WTC11 (cell line): ENCODE measurements around the gene ZNF561. TPM values are rescaled to one million over a fixed set of nuclear protein-coding genes. Genes with fewer than 3 reads are reported as not detected.

Experiments
- ATAC-seq: fragments of 200-7000 bp; cut with Tn5 transposase; 2 replicates; pipeline ENCODE4 v1.10.0; 2021; ENCODE audit warnings: mild to moderate bottlenecking, moderate library complexity
- CTCF ChIA-PET: fragments of 300-600 bp; sonication (Branson Sonifier 250); formaldehyde crosslinking; loops from one replicate; lab custom pipeline; 2021; ENCODE audit warnings: antibody characterized with exemption; lab: Charles Lee
- POLR2A ChIA-PET: fragments of 350-600 bp; sonication (Branson Sonifier 250); formaldehyde crosslinking; loops from one replicate; lab custom pipeline; 2021; ENCODE audit warnings: antibody characterized with exemption; lab: Charles Lee
- DNase-seq: peaks from one replicate; pipeline ENCODE4 v3.0.0; 2021; ENCODE audit warnings: low spot score
- H3K27ac Mint-ChIP-seq: 2 replicates; pipeline ENCODE4 v1.8.0; 2021; ENCODE audit warnings: mixed read lengths
- H3K27me3 Mint-ChIP-seq: 2 replicates; pipeline ENCODE4 v1.8.0; 2021; ENCODE audit warnings: low read depth, mild to moderate bottlenecking, moderate library complexity, mixed read lengths
- H3K36me3 Mint-ChIP-seq: 2 replicates; pipeline ENCODE4 v1.8.0; 2021; ENCODE audit warnings: mixed read lengths
- H3K4me1 Mint-ChIP-seq: 2 replicates; pipeline ENCODE4 v1.8.0; 2022; ENCODE audit warnings: mixed read lengths
- H3K4me3 Mint-ChIP-seq: 2 replicates; pipeline ENCODE4 v1.8.0; 2021; ENCODE audit warnings: mild to moderate bottlenecking, moderate library complexity, mixed read lengths
- H3K9me3 Mint-ChIP-seq: 2 replicates; pipeline ENCODE4 v1.8.0; 2021; ENCODE audit warnings: mixed read lengths
- AR ChIP-seq: fragments of 250-450 bp; sonication (Bioruptor Pico); IDR thresholded peaks from 2 replicates; pipeline ENCODE4 v1.9.0; 2021; ENCODE audit warnings: mild to moderate bottlenecking
- ARID4B ChIP-seq: sonication (generic); formaldehyde crosslinking; IDR thresholded peaks from 2 replicates; pipeline ENCODE4 v1.8.0; 2023; ENCODE audit warnings: missing genetic modification reagents, mild to moderate bottlenecking, borderline replicate concordance
- ESRRA ChIP-seq: sonication (generic); formaldehyde crosslinking; IDR thresholded peaks from 2 replicates; pipeline ENCODE4 v1.8.1; 2022; ENCODE audit warnings: mild to moderate bottlenecking, missing genetic modification reagents, borderline replicate concordance
- GABPB1 ChIP-seq: sonication (generic); formaldehyde crosslinking; IDR thresholded peaks from 2 replicates; pipeline ENCODE4 v1.8.1; 2023; ENCODE audit warnings: mild to moderate bottlenecking, missing genetic modification reagents
- GTF2I ChIP-seq: fragments of 250-450 bp; sonication (Bioruptor Pico); conservative IDR thresholded peaks from 2 replicates; pipeline ENCODE4 v1.4.0; 2021; ENCODE audit warnings: mild to moderate bottlenecking
- JAZF1 ChIP-seq: fragments of 250-450 bp; sonication (Bioruptor Pico); IDR thresholded peaks from 2 replicates; pipeline ENCODE4 v1.9.0; 2021; ENCODE audit warnings: moderate library complexity, mild to moderate bottlenecking, inconsistent platforms
- JUN ChIP-seq: sonication (generic); formaldehyde crosslinking; IDR thresholded peaks from 2 replicates; pipeline ENCODE4 v1.8.0; 2023; ENCODE audit warnings: mild to moderate bottlenecking, missing genetic modification reagents
- KAT7 ChIP-seq: sonication (generic); formaldehyde crosslinking; IDR thresholded peaks from 2 replicates; pipeline ENCODE4 v1.8.1; 2023; ENCODE audit warnings: missing genetic modification reagents, mild to moderate bottlenecking, borderline replicate concordance
- MLX ChIP-seq: sonication (generic); formaldehyde crosslinking; IDR thresholded peaks from 2 replicates; pipeline ENCODE4 v1.8.1; 2023; ENCODE audit warnings: mild to moderate bottlenecking, missing genetic modification reagents, moderate library complexity
- MXD4 ChIP-seq: fragments of 250-450 bp; sonication (Bioruptor Pico); IDR thresholded peaks from 2 replicates; pipeline ENCODE4 v1.8.0; 2021; ENCODE audit warnings: mild to moderate bottlenecking, moderate library complexity, borderline replicate concordance
- NFATC4 ChIP-seq: fragments of 250-450 bp; sonication (Bioruptor Pico); IDR thresholded peaks from 2 replicates; pipeline ENCODE4 v1.9.0; 2021; ENCODE audit warnings: mild to moderate bottlenecking
- NR1H2 ChIP-seq: sonication (generic); formaldehyde crosslinking; IDR thresholded peaks from 2 replicates; pipeline ENCODE4 v1.9.0; 2021; ENCODE audit warnings: mild to moderate bottlenecking, moderate library complexity, missing genetic modification reagents
- PRRX2 ChIP-seq: fragments of 250-450 bp; sonication (Bioruptor Pico); IDR thresholded peaks from 2 replicates; pipeline ENCODE4 v1.8.0; 2021; ENCODE audit warnings: mild to moderate bottlenecking
- SOX15 ChIP-seq: fragments of 250-450 bp; sonication (Bioruptor Pico); IDR thresholded peaks from 2 replicates; pipeline ENCODE4 v1.9.0; 2021; ENCODE audit warnings: mild to moderate bottlenecking
- SP1 ChIP-seq: sonication (generic); formaldehyde crosslinking; conservative IDR thresholded peaks from 2 replicates; pipeline ENCODE4 v1.8.1; 2022; ENCODE audit warnings: missing genetic modification reagents
- TEAD1 ChIP-seq: sonication (generic); formaldehyde crosslinking; IDR thresholded peaks from 2 replicates; pipeline ENCODE4 v1.8.0; 2022; ENCODE audit warnings: mild to moderate bottlenecking, missing genetic modification reagents
- USF1 ChIP-seq: sonication (generic); formaldehyde crosslinking; IDR thresholded peaks from 2 replicates; pipeline ENCODE4 v1.8.0; 2022; ENCODE audit warnings: mild to moderate bottlenecking, missing genetic modification reagents
- USF2 ChIP-seq: sonication (generic); formaldehyde crosslinking; IDR thresholded peaks from 2 replicates; pipeline ENCODE4 v1.8.1; 2023; ENCODE audit warnings: mild to moderate bottlenecking, missing genetic modification reagents, moderate library complexity
- ZNF219 ChIP-seq: sonication (generic); formaldehyde crosslinking; IDR thresholded peaks from 2 replicates; pipeline ENCODE4 v1.8.0; 2023; ENCODE audit warnings: missing genetic modification reagents, mild to moderate bottlenecking, borderline replicate concordance
- ZNF232 ChIP-seq: sonication (generic); formaldehyde crosslinking; IDR thresholded peaks from 2 replicates; pipeline ENCODE4 v1.8.0; 2022; ENCODE audit warnings: mild to moderate bottlenecking, missing genetic modification reagents
- ZNF416 ChIP-seq: fragments of 250-450 bp; sonication (Bioruptor Pico); IDR thresholded peaks from 2 replicates; pipeline ENCODE4 v1.9.0; 2021; ENCODE audit warnings: mild to moderate bottlenecking, inconsistent platforms
- ZSCAN18 ChIP-seq: fragments of 250-450 bp; sonication (Bioruptor Pico); IDR thresholded peaks from 2 replicates; pipeline ENCODE4 v2.1.2; 2022; ENCODE audit warnings: mild to moderate bottlenecking, moderate library complexity
- total RNA-seq: library from RNA; stranded (reverse); gene quantifications from 3 replicates; pipeline ENCODE4 v1.2.3, GENCODE V29; 2021

The ZNF561 gene
- total RNA-seq, 1 experiment from 2014 or later, result 67.9 TPM

- TF ChIP-seq ARID4B (CRISPR knock-in tag) (no peak), ESRRA (CRISPR knock-in tag) (no peak)
- TF ChIP-seq, all 79 proteins: peak for 0
These were observed 6.8 kb upstream of the ZNF561 start (continued) for GRCh38 chr19:9627856-9628255.

GRCh38 chr19:9622531-9622930, 1.5 kb upstream of the ZNF561 start:
- CTCF ChIA-PET, result interaction anchor here (1.0 kb wide), 1 partner anchor 168 kb away, joined by 8 read pairs; no protein-coding TSS in a partner anchor
- peaks cover 29% of the 10 kb centered on the region for H3K4me1 Mint-ChIP-seq
- POLR2A ChIA-PET, result interaction anchor here (1.5 kb wide), 1 partner anchor 36 kb away, joined by 3 read pairs; no protein-coding TSS in a partner anchor
- ATAC-seq, result no peak
- no peak for TF ChIP-seq SP1 (CRISPR knock-in tag)
- no peak for DNase-seq
- H3K27me3 Mint-ChIP-seq, result no peaks in the 10 kb centered on the region
- no peaks in the 10 kb centered on the region for H3K9me3 Mint-ChIP-seq
- peak overlapping the region; percentile 58 for H3K4me3 Mint-ChIP-seq
- peaks cover 19% of the 10 kb centered on the region for H3K36me3 Mint-ChIP-seq
- peak overlapping the region; percentile 67 for H3K27ac Mint-ChIP-seq

GRCh38 chr19:9620842-9621155, 233 bp downstream of the ZNF561 start:
- POLR2A ChIA-PET, result interaction anchor here (1.5 kb wide), 1 partner anchor 34 kb away, joined by 3 read pairs; no protein-coding TSS in a partner anchor
- no peak for ATAC-seq

More at GRCh38 chr19:9620842-9621155, 233 bp downstream of the ZNF561 start:
- Mint-ChIP-seq H3K36me3 (peaks cover 30% of the 10 kb centered on the region), H3K9me3 (no peaks in the 10 kb centered on the region), H3K27me3 (no peaks in the 10 kb centered on the region), H3K4me3 (peak overlapping the region; percentile 94), H3K27ac (peak overlapping the region; percentile 100), H3K4me1 (peaks cover 23% of the 10 kb centered on the region)
- no peak for DNase-seq
- no peak for TF ChIP-seq MLX (CRISPR knock-in tag)
- no peak for TF ChIP-seq JUN (CRISPR knock-in tag)
- TF ChIP-seq SOX15 (CRISPR knock-in tag), result no peak
- TF ChIP-seq AR, result no peak
- no peak for TF ChIP-seq NFATC4 (CRISPR knock-in tag)
- TF ChIP-seq USF1, result no peak
- no peak for TF ChIP-seq JAZF1
- TF ChIP-seq USF2 (CRISPR knock-in tag), result no peak
- TF ChIP-seq ZNF416 (CRISPR knock-in tag), result no peak
- TF ChIP-seq TEAD1, result no peak
- no peak for TF ChIP-seq ZSCAN18 (CRISPR knock-in tag)
- no peak for TF ChIP-seq KAT7 (CRISPR knock-in tag)
- no peak for TF ChIP-seq MXD4 (CRISPR knock-in tag)
- TF ChIP-seq ZNF219 (CRISPR knock-in tag), result no peak
- no peak for TF ChIP-seq GABPB1 (CRISPR knock-in tag)
- TF ChIP-seq PRRX2 (CRISPR knock-in tag), result no peak
- no peak for TF ChIP-seq ESRRA (CRISPR knock-in tag)
- no peak for TF ChIP-seq NR1H2 (CRISPR knock-in tag)
- no peak for TF ChIP-seq ZNF232 (CRISPR knock-in tag)
- no peak for TF ChIP-seq GTF2I (CRISPR knock-in tag)
- CTCF ChIA-PET, result no interaction called here
